HepG2 (cell line): ENCODE results near the gene SPTSSB. TPM values are rescaled to one million over a fixed set of nuclear protein-coding genes. Genes with fewer than 3 reads are reported as not detected.

Source experiments
- BCL6 ChIP-seq: IDR thresholded peaks from 2 replicates; pipeline ENCODE4 v1.6.1; 2016; ENCODE audit warnings: missing genetic modification reagents, missing compliant biosample characterization
- ELF3 ChIP-seq: IDR thresholded peaks from 2 replicates; pipeline ENCODE4 v1.6.1; 2016; ENCODE audit warnings: missing genetic modification reagents, missing compliant biosample characterization
- GATAD1 ChIP-seq: IDR thresholded peaks from 2 replicates; pipeline ENCODE4 v1.6.1; 2016; ENCODE audit warnings: missing genetic modification reagents, missing compliant biosample characterization
- GTF2F1 ChIP-seq: fragments of 150-350 bp; IDR thresholded peaks from 2 replicates; pipeline ENCODE4 v1.6.1; 2014; ENCODE audit warnings: low read length
- GZF1 ChIP-seq: sonication (generic); formaldehyde crosslinking; IDR thresholded peaks from 2 replicates; pipeline ENCODE4 v1.5.1; 2020; ENCODE audit warnings: mild to moderate bottlenecking, missing genetic modification reagents
- HDAC2 ChIP-seq: sonication (generic); formaldehyde crosslinking; IDR thresholded peaks from 2 replicates; pipeline ENCODE4 v1.4.0; 2020; ENCODE audit warnings: missing genetic modification reagents
- HMG20A ChIP-seq: IDR thresholded peaks from 2 replicates; pipeline ENCODE4 v1.6.1; 2016; ENCODE audit warnings: borderline replicate concordance
- HNRNPL ChIP-seq: fragments of 200-400 bp; formaldehyde crosslinking; IDR thresholded peaks from 2 replicates; pipeline ENCODE4 v1.6.1; 2017; ENCODE audit warnings: mild to moderate bottlenecking, low read depth, low read length
- HOXA5 ChIP-seq: sonication (generic); formaldehyde crosslinking; IDR thresholded peaks from 2 replicates; pipeline ENCODE4 v1.4.0; 2020; ENCODE audit warnings: missing genetic modification reagents
- JUNB ChIP-seq: sonication (generic); formaldehyde crosslinking; IDR thresholded peaks from 2 replicates; pipeline ENCODE4 v1.8.0; 2022; ENCODE audit warnings: missing genetic modification reagents, mild to moderate bottlenecking, borderline replicate concordance
- KAT8 ChIP-seq: IDR thresholded peaks from 2 replicates; pipeline ENCODE4 v1.6.1; 2016; ENCODE audit warnings: missing genetic modification reagents, missing compliant biosample characterization
- MBD4 ChIP-seq: IDR thresholded peaks from 2 replicates; pipeline ENCODE4 v1.6.1; 2012; ENCODE audit warnings: low read length, inconsistent platforms, borderline replicate concordance
- NR2F6 ChIP-seq, 2 experiments: IDR thresholded peaks; 2 replicates each; pipeline ENCODE4 v1.6.1; 2016; ENCODE audit warnings: antibody characterized with exemption in 1 of 2, mild to moderate bottlenecking in 1 of 2
- RARA ChIP-seq: IDR thresholded peaks from 2 replicates; pipeline ENCODE4 v1.6.1; 2016; ENCODE audit warnings: missing genetic modification reagents, missing compliant biosample characterization
- ZKSCAN8 ChIP-seq: IDR thresholded peaks from 2 replicates; pipeline ENCODE4 v1.6.1; 2016; ENCODE audit warnings: borderline replicate concordance, missing genetic modification reagents, missing compliant biosample characterization
- ZNF124 ChIP-seq: sonication (generic); formaldehyde crosslinking; IDR thresholded peaks from 2 replicates; pipeline ENCODE4 v1.4.0; 2020; ENCODE audit warnings: missing genetic modification reagents
- ZNF264 ChIP-seq: sonication (generic); formaldehyde crosslinking; IDR thresholded peaks from 2 replicates; pipeline ENCODE4 v1.4.0; 2020; ENCODE audit warnings: missing genetic modification reagents
- ZNF446 ChIP-seq: sonication (generic); formaldehyde crosslinking; IDR thresholded peaks from 2 replicates; pipeline ENCODE4 v1.5.0; 2020; ENCODE audit warnings: mild to moderate bottlenecking, missing genetic modification reagents
- ZNF775 ChIP-seq: sonication (generic); formaldehyde crosslinking; IDR thresholded peaks from 2 replicates; pipeline ENCODE4 v1.4.0; 2020; ENCODE audit warnings: missing genetic modification reagents, mild to moderate bottlenecking, moderate library complexity, borderline replicate concordance
- polyA plus RNA-seq, 8 experiments: library from polyadenylated mRNA; depleted of rRNA in 3 of 8; stranded (reverse) in 7 of 8; unstranded in 1 of 8; fragments of >200 nt; fragmentation: Illumina TruSeq in 4 of 8; extraction: Trizol in 4 of 8; gene quantifications; 2 replicates each; pipeline versions ENCODE4 v1.2.1 to v1.2.3, GENCODE V29; 2011 to 2016; ENCODE audit warnings: low read depth in 4 of 8, missing spikeins in 1 of 8, mixed read lengths in 1 of 8; ENCODE audit not compliant: insufficient read depth in 1 of 8
- total RNA-seq, 5 experiments: library from RNA; depleted of rRNA; stranded (reverse); fragments of >200 nt; fragmentation: Illumina TruSeq; extraction: Trizol; gene quantifications; 2 replicates each; pipeline ENCODE4 v1.2.3, GENCODE V29; 2016; ENCODE audit warnings: low read depth in 1 of 5
- TF ChIP-seq, protein P1 (sequence below): sonication (generic); formaldehyde crosslinking; IDR thresholded peaks from 2 replicates; pipeline ENCODE4 v1.8.1; 2023; ENCODE audit warnings: mild to moderate bottlenecking, moderate library complexity, missing genetic modification reagents
- TF ChIP-seq, protein P2 (sequence below): fragments of 450-650 bp; IDR thresholded peaks from 2 replicates; pipeline ENCODE4 v1.6.1; 2016
- TF ChIP-seq, protein P3 (sequence below): sonication (generic); formaldehyde crosslinking; IDR thresholded peaks from 2 replicates; pipeline ENCODE4 v1.9.0; 2022; ENCODE audit warnings: low read depth, missing genetic modification reagents
- TF ChIP-seq, protein P4 (sequence below): IDR thresholded peaks from 2 replicates; pipeline ENCODE4 v1.6.1; 2016
- TF ChIP-seq, protein P5 (sequence below): IDR thresholded peaks from 2 replicates; pipeline ENCODE4 v1.6.1; 2012; ENCODE audit warnings: low read depth, low read length, improper control_type of control experiment

SPTSSB gene
- total and polyA plus RNA-seq, 2 of the 13 experiments (the other 11 are each of a cell fraction or from before 2014, with no cell fraction given), result 0.51 to 2.4 TPM

DNA sequence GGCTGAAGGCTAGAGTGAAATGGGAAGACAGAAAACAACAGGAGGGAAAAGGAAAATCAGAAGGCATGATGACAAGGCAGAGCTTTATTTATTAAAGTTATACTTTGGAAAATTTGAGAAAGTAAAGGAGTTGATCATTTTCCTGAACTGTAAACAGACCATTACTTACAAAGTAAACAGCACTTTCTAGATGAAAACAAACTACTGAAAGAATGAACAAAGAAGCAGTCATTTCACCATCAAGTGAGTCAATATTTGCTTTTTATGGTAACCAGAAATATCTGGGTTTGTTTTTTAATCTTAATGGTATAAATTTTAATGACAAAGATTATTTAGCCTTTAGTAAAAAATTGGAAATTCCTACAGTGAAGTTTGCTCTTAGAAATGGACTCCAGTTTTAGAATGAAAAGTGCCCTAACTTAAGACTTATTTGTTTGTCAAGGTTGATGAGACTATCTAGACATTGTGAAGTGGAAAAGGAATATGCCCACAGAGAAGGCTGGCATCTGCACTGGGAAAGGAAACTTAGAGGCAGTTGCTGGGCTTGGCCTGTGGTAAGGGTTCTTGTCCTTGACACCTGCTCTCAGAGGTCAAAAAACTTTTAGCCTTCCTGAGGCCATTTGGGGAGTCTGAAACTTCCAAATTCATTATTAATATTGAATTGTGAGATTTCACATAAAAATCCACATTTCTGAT lies 47.2 kb downstream of the SPTSSB start (continued):
- TF ChIP-seq, protein P1, sequence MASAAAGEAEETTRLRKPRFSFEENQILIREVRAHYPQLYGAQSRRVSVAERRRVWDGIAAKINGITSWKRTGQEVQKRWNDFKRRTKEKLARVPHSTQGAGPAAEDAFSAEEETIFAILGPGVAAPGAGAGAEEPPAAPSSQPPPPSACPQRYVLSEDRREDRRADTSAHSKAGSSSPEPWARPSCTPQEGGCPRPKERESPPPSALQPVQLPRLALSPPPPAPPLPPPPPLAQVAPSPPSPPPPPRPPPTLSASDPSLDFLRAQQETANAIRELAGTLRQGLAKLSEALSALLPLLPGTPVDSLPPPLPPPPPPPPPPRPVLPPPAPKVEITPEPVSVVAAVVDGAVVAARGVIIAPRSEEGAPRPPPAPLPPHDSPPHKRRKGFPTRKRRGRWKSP, result peak; percentile 58; the same call in 1 of the 2 replicates
- no peak for TF ChIP-seq ZNF446 (CRISPR knock-in tag)
- TF ChIP-seq HOXA5 (CRISPR knock-in tag), result no peak
- TF ChIP-seq RARA, result peak; percentile 72
- peak; percentile 41; the same call in 1 of the 2 replicates for TF ChIP-seq KAT8 (CRISPR knock-in tag)
- TF ChIP-seq JUNB (CRISPR knock-in tag), result no peak
- TF ChIP-seq ZKSCAN8 (CRISPR knock-in tag), result peak; percentile 50; the same call in 1 of the 2 replicates
- TF ChIP-seq, protein P2, sequence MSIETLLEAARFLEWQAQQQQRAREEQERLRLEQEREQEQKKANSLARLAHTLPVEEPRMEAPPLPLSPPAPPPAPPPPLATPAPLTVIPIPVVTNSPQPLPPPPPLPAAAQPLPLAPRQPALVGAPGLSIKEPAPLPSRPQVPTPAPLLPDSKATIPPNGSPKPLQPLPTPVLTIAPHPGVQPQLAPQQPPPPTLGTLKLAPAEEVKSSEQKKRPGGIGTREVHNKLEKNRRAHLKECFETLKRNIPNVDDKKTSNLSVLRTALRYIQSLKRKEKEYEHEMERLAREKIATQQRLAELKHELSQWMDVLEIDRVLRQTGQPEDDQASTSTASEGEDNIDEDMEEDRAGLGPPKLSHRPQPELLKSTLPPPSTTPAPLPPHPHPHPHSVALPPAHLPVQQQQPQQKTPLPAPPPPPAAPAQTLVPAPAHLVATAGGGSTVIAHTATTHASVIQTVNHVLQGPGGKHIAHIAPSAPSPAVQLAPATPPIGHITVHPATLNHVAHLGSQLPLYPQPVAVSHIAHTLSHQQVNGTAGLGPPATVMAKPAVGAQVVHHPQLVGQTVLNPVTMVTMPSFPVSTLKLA, result no peak
- TF ChIP-seq ZNF124 (CRISPR knock-in tag), result 0 out of 2 replicates have a peak, but pooled peaks have one; percentile 36
- TF ChIP-seq, protein P3, sequence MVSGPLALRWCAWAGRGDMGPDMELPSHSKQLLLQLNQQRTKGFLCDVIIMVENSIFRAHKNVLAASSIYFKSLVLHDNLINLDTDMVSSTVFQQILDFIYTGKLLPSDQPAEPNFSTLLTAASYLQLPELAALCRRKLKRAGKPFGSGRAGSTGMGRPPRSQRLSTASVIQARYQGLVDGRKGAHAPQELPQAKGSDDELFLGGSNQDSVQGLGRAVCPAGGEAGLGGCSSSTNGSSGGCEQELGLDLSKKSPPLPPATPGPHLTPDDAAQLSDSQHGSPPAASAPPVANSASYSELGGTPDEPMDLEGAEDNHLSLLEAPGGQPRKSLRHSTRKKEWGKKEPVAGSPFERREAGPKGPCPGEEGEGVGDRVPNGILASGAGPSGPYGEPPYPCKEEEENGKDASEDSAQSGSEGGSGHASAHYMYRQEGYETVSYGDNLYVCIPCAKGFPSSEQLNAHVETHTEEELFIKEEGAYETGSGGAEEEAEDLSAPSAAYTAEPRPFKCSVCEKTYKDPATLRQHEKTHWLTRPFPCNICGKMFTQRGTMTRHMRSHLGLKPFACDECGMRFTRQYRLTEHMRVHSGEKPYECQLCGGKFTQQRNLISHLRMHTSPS (CRISPR knock-in tag), result 0 out of 2 replicates have a peak, but pooled peaks have one; percentile 25
- peak; percentile 89; the same call in 1 of the 2 replicates for TF ChIP-seq MBD4
- no peak for TF ChIP-seq GTF2F1
- TF ChIP-seq, protein P4, sequence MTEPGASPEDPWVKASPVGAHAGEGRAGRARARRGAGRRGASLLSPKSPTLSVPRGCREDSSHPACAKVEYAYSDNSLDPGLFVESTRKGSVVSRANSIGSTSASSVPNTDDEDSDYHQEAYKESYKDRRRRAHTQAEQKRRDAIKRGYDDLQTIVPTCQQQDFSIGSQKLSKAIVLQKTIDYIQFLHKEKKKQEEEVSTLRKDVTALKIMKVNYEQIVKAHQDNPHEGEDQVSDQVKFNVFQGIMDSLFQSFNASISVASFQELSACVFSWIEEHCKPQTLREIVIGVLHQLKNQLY (CRISPR knock-in tag), result peak; percentile 57; the same call in 1 of the 2 replicates
- TF ChIP-seq GATAD1 (CRISPR knock-in tag), result peak; percentile 58; the same call in 1 of the 2 replicates
- no peak; the same call in 1 of the 2 replicates for TF ChIP-seq NR2F6 (IDR thresholded peaks at IDR 0.05)
- peak; percentile 59 for TF ChIP-seq NR2F6 (CRISPR knock-in tag; IDR thresholded peaks at IDR 0.05)
- no peak for TF ChIP-seq HNRNPL
- TF ChIP-seq GZF1 (CRISPR knock-in tag), result no peak
- TF ChIP-seq, protein P5, sequence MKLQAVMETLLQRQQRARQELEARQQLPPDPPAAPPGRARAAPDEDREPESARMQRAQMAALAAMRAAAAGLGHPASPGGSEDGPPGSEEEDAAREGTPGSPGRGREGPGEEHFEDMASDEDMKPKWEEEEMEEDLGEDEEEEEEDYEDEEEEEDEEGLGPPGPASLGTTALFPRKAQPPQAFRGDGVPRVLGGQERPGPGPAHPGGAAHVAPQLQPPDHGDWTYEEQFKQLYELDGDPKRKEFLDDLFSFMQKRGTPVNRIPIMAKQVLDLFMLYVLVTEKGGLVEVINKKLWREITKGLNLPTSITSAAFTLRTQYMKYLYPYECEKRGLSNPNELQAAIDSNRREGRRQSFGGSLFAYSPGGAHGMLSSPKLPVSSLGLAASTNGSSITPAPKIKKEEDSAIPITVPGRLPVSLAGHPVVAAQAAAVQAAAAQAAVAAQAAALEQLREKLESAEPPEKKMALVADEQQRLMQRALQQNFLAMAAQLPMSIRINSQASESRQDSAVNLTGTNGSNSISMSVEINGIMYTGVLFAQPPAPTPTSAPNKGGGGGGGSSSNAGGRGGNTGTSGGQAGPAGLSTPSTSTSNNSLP, result peak; percentile 91
- TF ChIP-seq BCL6 (CRISPR knock-in tag), result peak; percentile 92
- TF ChIP-seq ZNF264, result peak; percentile 48; the same call in 1 of the 2 replicates
- TF ChIP-seq HDAC2, result peak; percentile 62
- TF ChIP-seq ZNF775 (CRISPR knock-in tag), result no peak
- peak; percentile 98 for TF ChIP-seq HMG20A
- peak; percentile 67 for TF ChIP-seq ELF3 (CRISPR knock-in tag)
